GM23248 (cell line): ENCODE results near the gene STT3B.

ENCODE experiments used
- EZH2 ChIP-seq: fragments of 200-600 bp; sonication (generic); IDR thresholded peaks from 2 replicates; pipeline ENCODE4 v1.6.1; 2018; ENCODE audit warnings: antibody characterized with exemption, mild to moderate bottlenecking; ENCODE audit not compliant: insufficient read depth, poor library complexity, severe bottlenecking
- EZH2phosphoT487 ChIP-seq: fragments of 200-600 bp; sonication (generic); IDR thresholded peaks from 2 replicates; pipeline ENCODE4 v1.6.1; 2018; ENCODE audit warnings: antibody characterized with exemption, moderate library complexity, mild to moderate bottlenecking, low read depth; ENCODE audit not compliant: insufficient read depth

DNA sequence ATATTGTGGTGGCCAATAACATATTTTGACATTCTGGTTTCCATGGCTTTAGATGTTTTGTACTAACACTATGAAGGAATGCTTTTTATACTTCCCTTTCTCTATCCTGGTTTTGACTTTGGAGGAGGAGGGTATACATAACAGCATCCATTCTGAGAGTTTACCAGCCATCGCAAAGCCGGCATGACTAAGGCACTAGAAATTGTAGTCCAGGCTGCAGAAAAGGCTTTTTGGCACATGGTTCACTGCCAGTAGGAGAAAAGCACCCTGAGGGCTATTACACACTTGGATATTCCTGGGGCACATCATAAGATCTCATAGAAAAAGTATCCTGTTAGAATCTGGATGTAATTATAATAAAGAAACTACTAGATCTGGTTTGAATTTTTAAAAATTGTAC is 101.8 kb downstream of the STT3B start:
- no peak for TF ChIP-seq EZH2phosphoT487
- TF ChIP-seq EZH2, result no peak
